A673 (cell line): ENCODE measurements around the gene ATP2B1. TPM values are rescaled to one million over a fixed set of nuclear protein-coding genes. Genes with fewer than 3 reads are reported as not detected.

Experiments
- BruUV-seq: library from RNA; stranded (reverse); fragments of 400-500 nt; replicated peaks from 2 replicates; lab custom pipeline; 2021; lab: Mats Ljungman, UMichigan
- CTCF ChIA-PET: fragments of 300-600 bp; sonication (Branson Sonifier 250); formaldehyde crosslinking; loops from one replicate; lab custom pipeline; 2022; ENCODE audit warnings: antibody characterized with exemption; lab: Charles Lee
- POLR2A ChIA-PET: fragments of 300-600 bp; sonication (Branson Sonifier 250); formaldehyde crosslinking; loops from one replicate; lab custom pipeline; 2022; ENCODE audit warnings: antibody characterized with exemption; ENCODE audit not compliant: low non-redundant PET; lab: Charles Lee
- DNase-seq: peaks from one replicate; pipeline ENCODE4 v3.0.0-alpha.2; 2015; ENCODE audit warnings: low spot score
- H3K27ac ChIP-seq: fragments of 200-600 bp; sonication (generic); 2 replicates; pipeline ENCODE4 v1.5.1; 2016; ENCODE audit warnings: mixed run types, low read depth, mild to moderate bottlenecking, mixed read lengths, antibody characterized with exemption, low read length; ENCODE audit not compliant: poor library complexity, severe bottlenecking
- H3K27me3 ChIP-seq: fragments of 200-600 bp; sonication (generic); replicated peaks from 2 replicates; pipeline ENCODE4 v1.6.1; 2017; ENCODE audit warnings: mixed run types, low read depth, mild to moderate bottlenecking, mixed read lengths, antibody characterized with exemption, low read length; ENCODE audit not compliant: insufficient read depth, poor library complexity
- H3K36me3 ChIP-seq: fragments of 200-600 bp; sonication (generic); 2 replicates; pipeline ENCODE4 v1.6.1; 2016; ENCODE audit warnings: mixed run types, mild to moderate bottlenecking, mixed read lengths, antibody characterized with exemption, low read length; ENCODE audit not compliant: insufficient read depth, poor library complexity, severe bottlenecking
- H3K4me1 ChIP-seq: fragments of 200-600 bp; sonication (generic); 2 replicates; pipeline ENCODE4 v1.6.1; 2017; ENCODE audit warnings: mixed run types, mild to moderate bottlenecking, mixed read lengths, antibody characterized with exemption, low read length; ENCODE audit not compliant: insufficient read depth, poor library complexity, severe bottlenecking
- H3K4me3 ChIP-seq: fragments of 200-600 bp; sonication (generic); 2 replicates; pipeline ENCODE4 v1.5.1; 2016; ENCODE audit warnings: low read depth, mixed run types, mild to moderate bottlenecking, mixed read lengths, low read length; ENCODE audit not compliant: poor library complexity, severe bottlenecking
- H3K9me3 ChIP-seq: fragments of 200-600 bp; sonication (generic); 2 replicates; pipeline ENCODE4 v1.6.1; 2016; ENCODE audit warnings: mixed run types, low read depth, mild to moderate bottlenecking, mixed read lengths, antibody characterized with exemption, low read length; ENCODE audit not compliant: poor library complexity, severe bottlenecking
- CTCF ChIP-seq: fragments of 300-800, 200-600 bp; sonication (generic); conservative IDR thresholded peaks from 2 replicates; pipeline ENCODE4 v1.5.1; 2017; ENCODE audit warnings: low read depth, mild to moderate bottlenecking, antibody characterized with exemption, low read length, moderate library complexity, mixed read lengths
- EZH2 ChIP-seq: fragments of 200-600 bp; sonication (generic); IDR thresholded peaks from 2 replicates; pipeline ENCODE4 v1.6.1; 2017; ENCODE audit warnings: borderline replicate concordance, low read depth, mild to moderate bottlenecking, mixed read lengths, antibody characterized with exemption, low read length; ENCODE audit not compliant: poor library complexity, severe bottlenecking
- intact Hi-C: fragments of 100-400 bp; cut with micrococcal nuclease; formaldehyde crosslinking; loops from one replicate; pipeline ENCODE4 v1.10.0; 2022; ENCODE audit not compliant: unreplicated experiment
- total RNA-seq: library from RNA; stranded (reverse); gene quantifications from 2 replicates; pipeline ENCODE4 v1.2.3, GENCODE V29; 2021

The ATP2B1 gene
- total RNA-seq, 1 experiment from 2014 or later: 44.2 TPM

GRCh38 chr12:89731089-89731488 is 22.5 kb upstream of the ATP2B1 start:
- POLR2A ChIA-PET: no interaction called here
- CTCF ChIA-PET: no interaction called here
- Histone ChIP-seq H3K27ac (no peak overlapping the region), H3K4me3 (no peak overlapping the region), H3K4me1 (no peaks in the 10 kb centered on the region), H3K27me3 (no peaks in the 10 kb centered on the region), H3K36me3 (no peaks in the 10 kb centered on the region), H3K9me3 (peaks cover 4% of the 10 kb centered on the region)
- intact Hi-C loops: loop anchor here (10.0 kb wide), 1 partner anchor 1614 kb away; no protein-coding TSS in a partner anchor
- no peak for TF ChIP-seq EZH2
- no peak for TF ChIP-seq CTCF
- DNase-seq: no peak
- BruUV-seq: no TSS peak

- ChIA-PET POLR2A (no interaction called here), CTCF (no interaction called here)
- no peaks in the 10 kb centered on the region for H3K4me1 ChIP-seq
- no peak for TF ChIP-seq EZH2
- TF ChIP-seq CTCF: no peak
- peaks cover 4% of the 10 kb centered on the region for H3K9me3 ChIP-seq
- intact Hi-C loops: loop anchor here (10.0 kb wide), 1 partner anchor 1615 kb away; no protein-coding TSS in a partner anchor
- no peak for DNase-seq
- H3K4me3 ChIP-seq: no peak overlapping the region
- no peaks in the 10 kb centered on the region for H3K36me3 ChIP-seq
- no TSS peak for BruUV-seq
- no peak overlapping the region for H3K27ac ChIP-seq
- H3K27me3 ChIP-seq: no peaks in the 10 kb centered on the region
Observed at GRCh38 chr12:89729946-89730459, 21.4 kb upstream of the ATP2B1 start.

- Histone ChIP-seq H3K9me3 (no peaks in the 10 kb centered on the region), H3K36me3 (no peaks in the 10 kb centered on the region), H3K4me3 (no peak overlapping the region), H3K4me1 (no peaks in the 10 kb centered on the region), H3K27me3 (no peaks in the 10 kb centered on the region), H3K27ac (no peak overlapping the region)
- intact Hi-C loops: no loop called here
- BruUV-seq: no TSS peak
- ChIA-PET POLR2A (no interaction called here), CTCF (no interaction called here)
- TF ChIP-seq CTCF (no peak), EZH2 (no peak)
- no peak for DNase-seq
Observed at GRCh38 chr12:89723276-89723675, 14.6 kb upstream of the ATP2B1 start.
